HEK293 (cell line): ENCODE data around the gene INPPL1.

Experiments
- CTCF ChIA-PET: fragments of 350-600 bp; formaldehyde crosslinking; extraction: SDS; loops from one replicate; lab custom pipeline; 2021; ENCODE audit warnings: antibody characterized with exemption; lab: Yijun Ruan, JAX
- POLR2A ChIA-PET: fragments of 300-600 bp; formaldehyde crosslinking; extraction: SDS; loops from one replicate; lab custom pipeline; 2020; ENCODE audit warnings: antibody characterized with exemption, inconsistent platforms; lab: Yijun Ruan, JAX
- H3K27ac ChIP-seq: fragments of 200-500 bp; sonication (Bioruptor generic); 2 replicates; pipeline ENCODE4 v1.5.1; 2014; ENCODE audit warnings: low read depth, low read length, control low read depth, inconsistent platforms; ENCODE audit errors: extremely low read depth
- H3K36me3 ChIP-seq, 2 experiments: fragments of 200-500 bp in 1 of 2; sonication (Bioruptor generic) in 1 of 2; 1 replicate in 1 of 2; 2 replicates in 1 of 2; pipeline ENCODE4 v1.5.1; 2014 to 2017; ENCODE audit warnings: inconsistent platforms in 2 of 2, low read length in 2 of 2; ENCODE audit not compliant: control insufficient read depth in 2 of 2, insufficient read depth in 1 of 2
- H3K4me1 ChIP-seq: fragments of 200-500 bp; sonication (Bioruptor generic); 2 replicates; pipeline ENCODE4 v1.5.1; 2014; ENCODE audit warnings: mild to moderate bottlenecking, low read length, inconsistent platforms; ENCODE audit not compliant: control insufficient read depth, insufficient read depth
- H3K4me3 ChIP-seq: 2 replicates; pipeline ENCODE4 v1.5.1; 2011; ENCODE audit warnings: low read depth, mild to moderate bottlenecking, control low read depth, low read length, moderate library complexity
- H3K9me3 ChIP-seq: fragments of 200-500 bp; sonication (Bioruptor generic); 2 replicates; pipeline ENCODE4 v1.5.1; 2014; ENCODE audit warnings: low read depth, low read length, inconsistent platforms; ENCODE audit not compliant: control insufficient read depth, insufficient read depth
- EGR2 ChIP-seq: fragments of 450-650 bp; formaldehyde crosslinking; IDR thresholded peaks from 2 replicates; pipeline ENCODE4 v1.5.1; 2016; ENCODE audit warnings: low read depth, missing biosample characterization, missing genetic modification characterization
- GLI2 ChIP-seq: fragments of 450-650 bp; formaldehyde crosslinking; IDR thresholded peaks from 2 replicates; pipeline ENCODE4; 2017; ENCODE audit warnings: missing biosample characterization, missing genetic modification characterization, low read depth, borderline replicate concordance
- HOXC10 ChIP-seq: sonication (generic); formaldehyde crosslinking; IDR thresholded peaks from 2 replicates; pipeline ENCODE4 v1.8.1; 2023; ENCODE audit warnings: mild to moderate bottlenecking, missing genetic modification reagents
- SETDB1 ChIP-seq: IDR thresholded peaks from one replicate; pipeline ENCODE4 v1.6.1; 2017; ENCODE audit warnings: mild to moderate bottlenecking, low read length, moderate library complexity, mixed read lengths; ENCODE audit not compliant: insufficient read length
- WT1 ChIP-seq: fragments of 450-650 bp; formaldehyde crosslinking; IDR thresholded peaks from 2 replicates; pipeline ENCODE4 v1.5.1; 2016; ENCODE audit warnings: missing biosample characterization, missing genetic modification characterization
- ZBTB17 ChIP-seq: fragments of 450-650 bp; formaldehyde crosslinking; IDR thresholded peaks from 2 replicates; pipeline ENCODE4 v1.5.1; 2016; ENCODE audit warnings: missing biosample characterization, missing genetic modification characterization
- ZFP37 ChIP-seq: fragments of 450-650 bp; formaldehyde crosslinking; IDR thresholded peaks from 2 replicates; pipeline ENCODE4 v1.5.1; 2016; ENCODE audit warnings: missing biosample characterization, missing genetic modification characterization
- ZIC2 ChIP-seq: fragments of 450-650 bp; formaldehyde crosslinking; IDR thresholded peaks from 2 replicates; pipeline ENCODE4 v1.5.1; 2016; ENCODE audit warnings: missing biosample characterization, missing genetic modification characterization
- ZNF121 ChIP-seq: fragments of 450-650 bp; formaldehyde crosslinking; IDR thresholded peaks from 2 replicates; pipeline ENCODE4 v1.5.1; 2016; ENCODE audit warnings: missing biosample characterization, missing genetic modification characterization
- ZNF2 ChIP-seq: fragments of 450-650 bp; formaldehyde crosslinking; IDR thresholded peaks from 2 replicates; pipeline ENCODE4 v1.5.1; 2016; ENCODE audit warnings: missing biosample characterization, missing genetic modification characterization
- ZNF274 ChIP-seq, 2 experiments: fragments of 200-500 bp in 1 of 2; fragments of 450-650 bp in 1 of 2; sonication (Bioruptor generic) in 1 of 2; formaldehyde crosslinking in 1 of 2; IDR thresholded peaks; 2 replicates each; pipeline versions ENCODE4 v1.5.1 to v1.6.1; 2014 to 2016; ENCODE audit warnings: borderline replicate concordance in 1 of 2, inconsistent platforms in 1 of 2, low read length in 1 of 2, missing biosample characterization in 1 of 2, missing genetic modification characterization in 1 of 2
- ZNF473 ChIP-seq: fragments of 450-650 bp; formaldehyde crosslinking; IDR thresholded peaks from 2 replicates; pipeline ENCODE4 v1.5.1; 2017; ENCODE audit warnings: missing biosample characterization, missing genetic modification characterization
- ZNF510 ChIP-seq: fragments of 450-650 bp; formaldehyde crosslinking; IDR thresholded peaks from 2 replicates; pipeline ENCODE4 v1.5.1; 2018; ENCODE audit warnings: mild to moderate bottlenecking, missing genetic modification characterization, missing biosample characterization; ENCODE audit not compliant: insufficient replicate concordance
- ZNF560 ChIP-seq: fragments of 450-650 bp; formaldehyde crosslinking; IDR thresholded peaks from 2 replicates; pipeline ENCODE4 v1.5.1; 2017; ENCODE audit warnings: missing biosample characterization, missing genetic modification characterization, borderline replicate concordance
- ZNF664 ChIP-seq: fragments of 450-650 bp; formaldehyde crosslinking; IDR thresholded peaks from 2 replicates; pipeline ENCODE4 v1.5.1; 2016; ENCODE audit warnings: missing biosample characterization, missing genetic modification characterization
- ZNF777 ChIP-seq: fragments of 450-650 bp; formaldehyde crosslinking; IDR thresholded peaks from 2 replicates; pipeline ENCODE4 v1.5.1; 2017; ENCODE audit warnings: missing biosample characterization, missing genetic modification characterization, borderline replicate concordance
- ZSCAN23 ChIP-seq: fragments of 450-650 bp; formaldehyde crosslinking; IDR thresholded peaks from 2 replicates; pipeline ENCODE4 v1.5.1; 2016; ENCODE audit warnings: missing biosample characterization, missing genetic modification characterization
- TF ChIP-seq, protein P1 (sequence below): fragments of 450-650 bp; formaldehyde crosslinking; IDR thresholded peaks from 2 replicates; pipeline ENCODE4 v1.5.1; 2016; ENCODE audit warnings: missing biosample characterization, missing genetic modification characterization
- TF ChIP-seq, protein P2 (sequence below): fragments of 450-650 bp; formaldehyde crosslinking; IDR thresholded peaks from 2 replicates; pipeline ENCODE4 v1.5.1; 2016; ENCODE audit warnings: missing biosample characterization, missing genetic modification characterization
- TF ChIP-seq, protein P3 (sequence below): fragments of 450-650 bp; formaldehyde crosslinking; IDR thresholded peaks from 2 replicates; pipeline ENCODE4 v1.5.1; 2016; ENCODE audit warnings: missing biosample characterization, missing genetic modification characterization
- TF ChIP-seq, protein P4 (sequence below): fragments of 450-650 bp; formaldehyde crosslinking; IDR thresholded peaks from 2 replicates; pipeline ENCODE4 v1.5.1; 2017; ENCODE audit warnings: missing biosample characterization, missing genetic modification characterization

Gene INPPL1

DNA sequence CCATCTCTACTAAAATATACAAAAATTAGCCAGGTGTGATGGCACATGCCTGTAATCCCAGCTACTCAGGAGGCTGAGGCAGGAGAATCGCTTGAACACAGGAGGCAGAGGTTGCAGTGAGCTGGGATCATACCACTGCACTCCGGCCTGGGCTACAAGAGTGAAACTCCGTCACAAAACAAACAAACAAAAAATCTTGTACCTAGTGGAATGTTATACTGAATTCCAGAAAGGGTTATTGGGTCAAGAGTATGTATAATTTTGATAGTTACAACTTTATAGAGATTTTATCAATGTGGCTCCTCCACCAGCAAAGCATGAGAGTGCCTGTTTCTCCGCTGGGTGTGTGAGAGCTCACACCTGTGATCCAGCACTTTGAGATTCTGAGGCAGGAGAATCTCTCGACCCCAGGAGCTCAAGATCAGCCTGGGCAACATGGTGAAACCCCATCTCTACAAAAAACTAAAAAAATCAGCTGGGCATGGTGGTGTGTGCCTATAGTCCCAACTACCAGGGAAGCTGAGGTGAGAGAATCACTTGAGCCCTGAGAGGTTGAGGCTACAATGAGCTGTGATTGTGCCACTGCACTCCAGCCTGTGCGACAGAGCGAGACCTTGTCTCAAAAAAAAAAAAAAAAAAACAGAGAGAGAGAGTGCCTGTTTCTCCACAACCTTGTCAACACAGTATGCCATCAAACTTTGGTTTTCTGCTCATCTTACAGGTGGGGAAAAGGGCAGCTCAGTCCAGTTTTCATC, 45.3 kb upstream of the INPPL1 start:
- Histone ChIP-seq H3K4me3 (no peak overlapping the region), H3K27ac (no peak overlapping the region), H3K9me3 (no peaks in the 10 kb centered on the region), H3K4me1 (no peaks in the 10 kb centered on the region), H3K36me3 (no peaks in the 10 kb centered on the region)
- ChIA-PET CTCF (interaction anchor here (0.6 to 1.0 kb wide), 3 partner anchors 30 to 230 kb away, joined by 3 to 5 read pairs (median 4); no protein-coding TSS in a partner anchor), POLR2A (no interaction called here)
- TF ChIP-seq ZNF777 (tag by site-specific recombination) = no peak
- no peak for TF ChIP-seq SETDB1
- no peak for TF ChIP-seq ZNF664 (tag by site-specific recombination)
- TF ChIP-seq ZBTB17 (tag by site-specific recombination) = no peak
- TF ChIP-seq, protein P1, sequence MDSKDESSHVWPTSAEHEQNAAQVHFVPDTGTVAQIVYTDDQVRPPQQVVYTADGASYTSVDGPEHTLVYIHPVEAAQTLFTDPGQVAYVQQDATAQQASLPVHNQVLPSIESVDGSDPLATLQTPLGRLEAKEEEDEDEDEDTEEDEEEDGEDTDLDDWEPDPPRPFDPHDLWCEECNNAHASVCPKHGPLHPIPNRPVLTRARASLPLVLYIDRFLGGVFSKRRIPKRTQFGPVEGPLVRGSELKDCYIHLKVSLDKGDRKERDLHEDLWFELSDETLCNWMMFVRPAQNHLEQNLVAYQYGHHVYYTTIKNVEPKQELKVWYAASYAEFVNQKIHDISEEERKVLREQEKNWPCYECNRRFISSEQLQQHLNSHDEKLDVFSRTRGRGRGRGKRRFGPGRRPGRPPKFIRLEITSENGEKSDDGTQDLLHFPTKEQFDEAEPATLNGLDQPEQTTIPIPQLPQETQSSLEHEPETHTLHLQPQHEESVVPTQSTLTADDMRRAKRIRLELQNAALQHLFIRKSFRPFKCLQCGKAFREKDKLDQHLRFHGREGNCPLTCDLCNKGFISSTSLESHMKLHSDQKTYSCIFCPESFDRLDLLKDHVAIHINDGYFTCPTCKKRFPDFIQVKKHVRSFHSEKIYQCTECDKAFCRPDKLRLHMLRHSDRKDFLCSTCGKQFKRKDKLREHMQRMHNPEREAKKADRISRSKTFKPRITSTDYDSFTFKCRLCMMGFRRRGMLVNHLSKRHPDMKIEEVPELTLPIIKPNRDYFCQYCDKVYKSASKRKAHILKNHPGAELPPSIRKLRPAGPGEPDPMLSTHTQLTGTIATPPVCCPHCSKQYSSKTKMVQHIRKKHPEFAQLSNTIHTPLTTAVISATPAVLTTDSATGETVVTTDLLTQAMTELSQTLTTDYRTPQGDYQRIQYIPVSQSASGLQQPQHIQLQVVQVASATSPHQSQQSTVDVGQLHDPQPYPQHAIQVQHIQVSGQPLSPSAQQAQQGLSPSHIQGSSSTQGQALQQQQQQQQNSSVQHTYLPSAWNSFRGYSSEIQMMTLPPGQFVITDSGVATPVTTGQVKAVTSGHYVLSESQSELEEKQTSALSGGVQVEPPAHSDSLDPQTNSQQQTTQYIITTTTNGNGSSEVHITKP (tag by site-specific recombination) = 0 out of 2 replicates have a peak, but pooled peaks have one; percentile 19
- no peak for TF ChIP-seq ZNF274 (IDR thresholded peaks at IDR 0.05; ENCODE audit: low read length)
- no peak for TF ChIP-seq ZNF274 (tag by site-specific recombination; IDR thresholded peaks at IDR 0.05; ENCODE audit: borderline replicate concordance)

DNA sequence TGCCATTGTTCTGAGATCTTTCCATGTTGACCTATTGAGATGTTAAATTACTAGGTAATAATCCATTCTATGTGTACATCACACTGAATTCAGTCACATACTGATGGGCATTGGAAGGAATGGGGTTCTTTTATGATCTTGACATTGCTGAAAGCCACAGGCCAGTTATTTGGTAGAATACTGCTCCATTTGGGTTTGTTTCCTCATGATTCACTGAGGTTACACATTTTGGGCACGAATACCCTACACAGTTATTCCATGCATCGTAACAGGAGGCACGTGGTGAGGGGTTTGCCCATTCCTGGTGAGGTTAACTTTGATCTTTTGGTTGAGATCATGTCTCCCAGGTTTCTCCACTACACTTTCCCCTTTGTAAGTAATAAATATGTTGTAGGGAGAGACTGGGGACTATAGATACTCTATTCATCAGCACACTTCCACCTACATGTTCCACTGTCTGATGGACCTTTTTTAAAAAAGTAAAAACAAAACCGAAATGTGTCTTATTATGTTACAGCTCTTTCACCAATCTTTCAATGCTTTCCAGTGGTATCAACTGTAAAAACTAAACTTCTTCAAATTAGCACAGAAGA, 44.7 kb upstream of the INPPL1 start:
- CTCF ChIA-PET = interaction anchor here (0.6 to 1.0 kb wide), 2 partner anchors 155 to 230 kb away, joined by 4 to 5 read pairs; no protein-coding TSS in a partner anchor
- POLR2A ChIA-PET = no interaction called here
- no peaks in the 10 kb centered on the region for H3K9me3 ChIP-seq
- TF ChIP-seq ZNF510 (no peak), HOXC10 (CRISPR knock-in tag) (no peak), WT1 (tag by site-specific recombination) (no peak), ZIC2 (tag by site-specific recombination) (no peak), ZNF560 (no peak), GLI2 (no peak), ZNF121 (no peak), ZFP37 (no peak), EGR2 (tag by site-specific recombination) (no peak), ZNF473 (tag by site-specific recombination) (no peak), ZBTB17 (tag by site-specific recombination) (no peak), ZSCAN23 (no peak), ZNF2 (tag by site-specific recombination) (no peak)
- TF ChIP-seq, protein P2, sequence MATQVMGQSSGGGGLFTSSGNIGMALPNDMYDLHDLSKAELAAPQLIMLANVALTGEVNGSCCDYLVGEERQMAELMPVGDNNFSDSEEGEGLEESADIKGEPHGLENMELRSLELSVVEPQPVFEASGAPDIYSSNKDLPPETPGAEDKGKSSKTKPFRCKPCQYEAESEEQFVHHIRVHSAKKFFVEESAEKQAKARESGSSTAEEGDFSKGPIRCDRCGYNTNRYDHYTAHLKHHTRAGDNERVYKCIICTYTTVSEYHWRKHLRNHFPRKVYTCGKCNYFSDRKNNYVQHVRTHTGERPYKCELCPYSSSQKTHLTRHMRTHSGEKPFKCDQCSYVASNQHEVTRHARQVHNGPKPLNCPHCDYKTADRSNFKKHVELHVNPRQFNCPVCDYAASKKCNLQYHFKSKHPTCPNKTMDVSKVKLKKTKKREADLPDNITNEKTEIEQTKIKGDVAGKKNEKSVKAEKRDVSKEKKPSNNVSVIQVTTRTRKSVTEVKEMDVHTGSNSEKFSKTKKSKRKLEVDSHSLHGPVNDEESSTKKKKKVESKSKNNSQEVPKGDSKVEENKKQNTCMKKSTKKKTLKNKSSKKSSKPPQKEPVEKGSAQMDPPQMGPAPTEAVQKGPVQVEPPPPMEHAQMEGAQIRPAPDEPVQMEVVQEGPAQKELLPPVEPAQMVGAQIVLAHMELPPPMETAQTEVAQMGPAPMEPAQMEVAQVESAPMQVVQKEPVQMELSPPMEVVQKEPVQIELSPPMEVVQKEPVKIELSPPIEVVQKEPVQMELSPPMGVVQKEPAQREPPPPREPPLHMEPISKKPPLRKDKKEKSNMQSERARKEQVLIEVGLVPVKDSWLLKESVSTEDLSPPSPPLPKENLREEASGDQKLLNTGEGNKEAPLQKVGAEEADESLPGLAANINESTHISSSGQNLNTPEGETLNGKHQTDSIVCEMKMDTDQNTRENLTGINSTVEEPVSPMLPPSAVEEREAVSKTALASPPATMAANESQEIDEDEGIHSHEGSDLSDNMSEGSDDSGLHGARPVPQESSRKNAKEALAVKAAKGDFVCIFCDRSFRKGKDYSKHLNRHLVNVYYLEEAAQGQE (tag by site-specific recombination) = no peak
- TF ChIP-seq, protein P3, sequence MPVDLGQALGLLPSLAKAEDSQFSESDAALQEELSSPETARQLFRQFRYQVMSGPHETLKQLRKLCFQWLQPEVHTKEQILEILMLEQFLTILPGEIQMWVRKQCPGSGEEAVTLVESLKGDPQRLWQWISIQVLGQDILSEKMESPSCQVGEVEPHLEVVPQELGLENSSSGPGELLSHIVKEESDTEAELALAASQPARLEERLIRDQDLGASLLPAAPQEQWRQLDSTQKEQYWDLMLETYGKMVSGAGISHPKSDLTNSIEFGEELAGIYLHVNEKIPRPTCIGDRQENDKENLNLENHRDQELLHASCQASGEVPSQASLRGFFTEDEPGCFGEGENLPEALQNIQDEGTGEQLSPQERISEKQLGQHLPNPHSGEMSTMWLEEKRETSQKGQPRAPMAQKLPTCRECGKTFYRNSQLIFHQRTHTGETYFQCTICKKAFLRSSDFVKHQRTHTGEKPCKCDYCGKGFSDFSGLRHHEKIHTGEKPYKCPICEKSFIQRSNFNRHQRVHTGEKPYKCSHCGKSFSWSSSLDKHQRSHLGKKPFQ (tag by site-specific recombination) = no peak
- TF ChIP-seq, protein P4, sequence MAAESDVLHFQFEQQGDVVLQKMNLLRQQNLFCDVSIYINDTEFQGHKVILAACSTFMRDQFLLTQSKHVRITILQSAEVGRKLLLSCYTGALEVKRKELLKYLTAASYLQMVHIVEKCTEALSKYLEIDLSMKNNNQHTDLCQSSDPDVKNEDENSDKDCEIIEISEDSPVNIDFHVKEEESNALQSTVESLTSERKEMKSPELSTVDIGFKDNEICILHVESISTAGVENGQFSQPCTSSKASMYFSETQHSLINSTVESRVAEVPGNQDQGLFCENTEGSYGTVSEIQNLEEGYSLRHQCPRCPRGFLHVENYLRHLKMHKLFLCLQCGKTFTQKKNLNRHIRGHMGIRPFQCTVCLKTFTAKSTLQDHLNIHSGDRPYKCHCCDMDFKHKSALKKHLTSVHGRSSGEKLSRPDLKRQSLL (tag by site-specific recombination) = no peak

More for the DNA sequence above, 44.7 kb upstream of the INPPL1 start:
- no peak overlapping the region for H3K27ac ChIP-seq
- H3K36me3 ChIP-seq = no peaks in the 10 kb centered on the region
- H3K4me3 ChIP-seq = no peak overlapping the region
- H3K4me1 ChIP-seq = no peaks in the 10 kb centered on the region
